Measurements from ENCODE around the gene CYB5R4. TPM values are rescaled to one million over a fixed set of nuclear protein-coding genes. Genes with fewer than 3 reads are reported as not detected.

The CYB5R4 gene
- total RNA-seq, 1 experiment from 2014 or later: 12.5 TPM

GRCh38 chr6:83847179-83847578 lies 12.3 kb upstream of the CYB5R4 start:
- H3K9me3 Mint-ChIP-seq: peaks cover 5% of the 10 kb centered on the region
- ChIA-PET CTCF (no interaction called here), POLR2A (no interaction called here)
- peaks cover 8% of the 10 kb centered on the region for H3K4me1 Mint-ChIP-seq
- DNase-seq (ENCODE audit: low spot score) (no peak), ATAC-seq (no peak)
- TF ChIP-seq CREB1 (CRISPR knock-in tag; IDR thresholded peaks at IDR 0.05): no peak
- no peak for TF ChIP-seq JUN (CRISPR knock-in tag; IDR thresholded peaks at IDR 0.05)
- TF ChIP-seq AR (CRISPR knock-in tag; IDR thresholded peaks at IDR 0.05): no peak
- no peak for TF ChIP-seq FOXP1 (CRISPR knock-in tag; IDR thresholded peaks at IDR 0.05; ENCODE audit: borderline replicate concordance)
- no peak for TF ChIP-seq E2F4 (CRISPR knock-in tag; IDR thresholded peaks at IDR 0.05; ENCODE audit: borderline replicate concordance, low read depth)
- TF ChIP-seq TCF7 (CRISPR knock-in tag; IDR thresholded peaks at IDR 0.05; ENCODE audit: low read depth): no peak
- TF ChIP-seq ZNF317 (CRISPR knock-in tag; IDR thresholded peaks at IDR 0.05; ENCODE audit: borderline replicate concordance, low read depth): no peak
- TF ChIP-seq ZBTB21 (CRISPR knock-in tag; IDR thresholded peaks at IDR 0.05; ENCODE audit: borderline replicate concordance): no peak
- peaks cover 18% of the 10 kb centered on the region for H3K27me3 Mint-ChIP-seq (ENCODE audit: low read depth)
- 0 out of 2 replicates have a peak, but pooled peaks cover under 1% of the 10 kb centered on the region for H3K36me3 Mint-ChIP-seq
- H3K4me3 Mint-ChIP-seq: no peak overlapping the region
- H3K27ac Mint-ChIP-seq: no peak overlapping the region

- no peak for TF ChIP-seq MYBL2 (CRISPR knock-in tag; IDR thresholded peaks at IDR 0.05)
- TF ChIP-seq ZNF138 (CRISPR knock-in tag; conservative IDR thresholded peaks at IDR 0.05): no peak
- no peak for TF ChIP-seq ATF1 (CRISPR knock-in tag; IDR thresholded peaks at IDR 0.05)
- TF ChIP-seq E2F4 (CRISPR knock-in tag; IDR thresholded peaks at IDR 0.05; ENCODE audit: borderline replicate concordance, low read depth): no peak
- TF ChIP-seq NFE2L1 (CRISPR knock-in tag; IDR thresholded peaks at IDR 0.05): no peak
- TF ChIP-seq CDX4 (CRISPR knock-in tag; IDR thresholded peaks at IDR 0.05; ENCODE audit: borderline replicate concordance): no peak
- no peak for TF ChIP-seq IRF1 (CRISPR knock-in tag; IDR thresholded peaks at IDR 0.05)
- no peak for TF ChIP-seq CREB1 (CRISPR knock-in tag; IDR thresholded peaks at IDR 0.05)
- TF ChIP-seq ZNF317 (CRISPR knock-in tag; IDR thresholded peaks at IDR 0.05; ENCODE audit: borderline replicate concordance, low read depth): no peak
- no peak for TF ChIP-seq ZNF423 (CRISPR knock-in tag; IDR thresholded peaks at IDR 0.05)
- DNase-seq (ENCODE audit: low spot score) (no peak), ATAC-seq (no peak)
- H3K9me3 Mint-ChIP-seq: no peaks in the 10 kb centered on the region
- POLR2A ChIA-PET: no interaction called here
- CTCF ChIA-PET: no interaction called here
- peaks cover 37% of the 10 kb centered on the region for H3K27me3 Mint-ChIP-seq (ENCODE audit: low read depth)
- H3K36me3 Mint-ChIP-seq: no peaks in the 10 kb centered on the region
- no peak overlapping the region for H3K27ac Mint-ChIP-seq
- no peak overlapping the region for H3K4me3 Mint-ChIP-seq
- H3K4me1 Mint-ChIP-seq: peaks cover 16% of the 10 kb centered on the region
Observed at GRCh38 chr6:83849127-83849526, 10.4 kb upstream of the CYB5R4 start.

- Mint-ChIP-seq H3K27me3 (ENCODE audit: low read depth) (peaks cover 42% of the 10 kb centered on the region), H3K27ac (no peak overlapping the region), H3K9me3 (no peaks in the 10 kb centered on the region), H3K4me3 (no peak overlapping the region), H3K4me1 (peaks cover 21% of the 10 kb centered on the region), H3K36me3 (no peaks in the 10 kb centered on the region)
- CTCF ChIA-PET: no interaction called here
- no peak for ATAC-seq
- DNase-seq (ENCODE audit: low spot score): no peak
- POLR2A ChIA-PET: interaction anchor here (0.6 kb wide), 1 partner anchor 345 kb away, joined by 4 read pairs; no protein-coding TSS in a partner anchor
- TF ChIP-seq SP1 (CRISPR knock-in tag; conservative IDR thresholded peaks at IDR 0.05) (no peak), TEAD4 (CRISPR knock-in tag; IDR thresholded peaks at IDR 0.05) (no peak), SMAD3 (CRISPR knock-in tag; IDR thresholded peaks at IDR 0.05; ENCODE audit: borderline replicate concordance) (no peak), MAX (CRISPR knock-in tag; IDR thresholded peaks at IDR 0.05) (no peak), USF1 (CRISPR knock-in tag; IDR thresholded peaks at IDR 0.05) (no peak), EMX1 (CRISPR knock-in tag; IDR thresholded peaks at IDR 0.05) (no peak), GRHL2 (CRISPR knock-in tag; IDR thresholded peaks at IDR 0.05; ENCODE audit: insufficient replicate concordance, severe bottlenecking) (no peak), CDX4 (CRISPR knock-in tag; IDR thresholded peaks at IDR 0.05; ENCODE audit: borderline replicate concordance) (no peak), USF2 (CRISPR knock-in tag; IDR thresholded peaks at IDR 0.05) (no peak), ZNF232 (CRISPR knock-in tag; IDR thresholded peaks at IDR 0.05) (no peak)
Observed at GRCh38 chr6:83849610-83850009, 9.9 kb upstream of the CYB5R4 start.
